Lower lobe of right lung (tissue), 2 donors: Measurements from ENCODE around the gene SLC2A3. TPM values are rescaled to one million over a fixed set of nuclear protein-coding genes. Genes with fewer than 3 reads are reported as not detected.
A peak's percentile ranks its signal among the peaks of the same experiment; 100 is the strongest.

Experiments used
- ATAC-seq, 2 donors: fragments of 200-7000 bp; cut with Tn5 transposase; one replicate each; pipeline ENCODE4 v1.9.1; 2020 to 2022; ENCODE audit warnings: mild to moderate bottlenecking in 2 of 2, moderate library complexity in 2 of 2
- DNase-seq: peaks from one replicate; pipeline ENCODE4 v3.0.0-alpha.2; 2020
- H3K27ac ChIP-seq: fragments of 200-600 bp; one replicate; pipeline ENCODE4 v1.8.0; 2022
- H3K27me3 ChIP-seq: fragments of 200-600 bp; one replicate; pipeline ENCODE4 v1.8.0; 2022; ENCODE audit warnings: low read depth
- H3K36me3 ChIP-seq: fragments of 200-600 bp; one replicate; pipeline ENCODE4 v1.8.0; 2022; ENCODE audit warnings: mild to moderate bottlenecking
- H3K4me1 ChIP-seq: fragments of 200-600 bp; one replicate; pipeline ENCODE4 v1.8.0; 2022
- H3K4me3 ChIP-seq: fragments of 200-600 bp; one replicate; pipeline ENCODE4 v1.8.0; 2022; ENCODE audit warnings: mild to moderate bottlenecking
- H3K9me3 ChIP-seq: fragments of 200-600 bp; one replicate; pipeline ENCODE4 v1.8.0; 2022
- CTCF ChIP-seq: fragments of 200-600 bp; IDR thresholded peaks from one replicate; pipeline ENCODE4 v1.8.0; 2022; ENCODE audit warnings: antibody characterized with exemption, mild to moderate bottlenecking
- intact Hi-C: fragments of 100-400 bp; cut with DNase I; formaldehyde crosslinking; loops from one replicate; pipeline ENCODE4 v1.11.0; 2022
- total RNA-seq: library from RNA; stranded (reverse); fragmentation: NEBNext Ultra II Directional; extraction: Animal tissue kit (Norgen Biotek cat#: 25700); gene quantifications from one replicate; pipeline ENCODE4 v1.2.1, GENCODE V29; 2021
- donor health status: DM: no; HTN: yes; CAD: no; lungs with severe emphysema.

Gene SLC2A3
- total RNA-seq, 1 donor from 2014 or later, result 133 TPM

DNA sequence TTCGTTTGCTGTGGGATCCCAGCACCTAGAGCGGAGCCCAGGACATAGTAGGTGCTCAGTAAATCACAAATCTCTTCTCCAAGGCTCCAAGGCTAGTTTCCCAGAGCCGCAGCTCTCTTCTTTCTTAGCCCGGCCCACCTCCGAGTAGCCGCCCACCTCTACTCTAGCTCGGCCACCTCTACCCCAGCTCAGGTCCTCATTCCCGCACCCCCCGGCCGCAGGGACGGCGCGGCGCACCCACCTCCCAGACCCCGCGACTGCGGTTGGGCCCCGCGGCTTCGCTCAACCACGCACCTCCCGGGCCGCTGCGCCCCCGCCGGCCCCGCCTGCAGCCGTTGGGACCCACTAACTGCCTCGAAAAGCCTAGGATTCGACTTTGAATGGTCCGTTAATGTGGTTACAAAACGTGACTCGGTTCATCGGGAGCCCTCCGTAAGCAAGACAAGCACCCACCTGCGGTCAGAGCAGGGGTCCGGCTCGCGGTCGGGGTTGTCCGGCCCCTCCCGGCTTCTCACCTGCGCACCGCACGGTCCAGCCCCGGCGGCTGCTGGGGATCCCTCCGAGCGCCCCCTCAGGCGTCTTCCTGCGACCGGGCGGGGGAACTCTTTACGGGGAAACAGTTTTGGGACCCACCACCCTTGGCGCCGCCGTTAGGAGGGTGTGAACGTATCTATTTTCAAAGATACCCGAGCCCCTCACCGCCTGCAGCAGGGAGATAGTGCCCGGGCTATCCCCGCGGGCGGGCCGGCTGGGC lies 63.2 kb downstream of the SLC2A3 start, which contains the start of gene SLC2A14:
Gene SLC2A14 (minus strand): TSS at position 350 of the 754 bp plus-strand sequence. CDS start 3,035 bp downstream, outside the sequence.
- H3K4me1 ChIP-seq, result no peaks in the 10 kb centered on the region
- intact Hi-C loops, result no loop called here
- peaks cover 28% of the 10 kb centered on the region for H3K27me3 ChIP-seq
- no peak within 1 kb of the TSS for H3K27ac ChIP-seq
- DNase-seq (no peak), ATAC-seq (peak in 1 of 2 donors; percentile 41)
- no peaks in the 10 kb centered on the region for H3K36me3 ChIP-seq
- TF ChIP-seq CTCF, result no peak
- H3K9me3 ChIP-seq, result no peaks in the 10 kb centered on the region
- H3K4me3 ChIP-seq, result peak within 1 kb of the TSS; percentile 25

GRCh38 chr12:7870335-7870734 lies 65.7 kb downstream of the SLC2A3 start:
- no peak for ATAC-seq
- Histone ChIP-seq H3K4me1 (no peaks in the 10 kb centered on the region), H3K9me3 (no peaks in the 10 kb centered on the region), H3K27me3 (peaks cover 28% of the 10 kb centered on the region), H3K36me3 (no peaks in the 10 kb centered on the region), H3K4me3 (no peak overlapping the region), H3K27ac (no peak overlapping the region)
- no peak for DNase-seq
- TF ChIP-seq CTCF, result no peak
- intact Hi-C loops, result no loop called here

Other genes starting within 250 kb of the SLC2A3 start
- gene GDF3, start 240.4 kb downstream of the SLC2A3 start, total RNA-seq, result 0.30 TPM
- gene DPPA3, start 224.8 kb downstream of the SLC2A3 start, total RNA-seq, result not detected
- not detected for gene CLEC4C, start 188.8 kb downstream of the SLC2A3 start, total RNA-seq
- gene NANOGNB, start 171.0 kb downstream of the SLC2A3 start, total RNA-seq, result not detected
- not detected for gene NANOG, start 146.8 kb downstream of the SLC2A3 start, total RNA-seq
- gene SLC2A14, start 63.3 kb downstream of the SLC2A3 start, total RNA-seq, result not detected
- gene FOXJ2, start 96.5 kb upstream of the SLC2A3 start, total RNA-seq, result 19.8 TPM
- gene C3AR1, start 130.2 kb upstream of the SLC2A3 start, total RNA-seq, result 62.1 TPM
- 40.1 TPM for gene NECAP1, start 146.1 kb upstream of the SLC2A3 start, total RNA-seq
- 14.1 TPM for gene CLEC4A, start 187.4 kb upstream of the SLC2A3 start, total RNA-seq
- 0.15 TPM for gene ZNF705A, start 220.8 kb upstream of the SLC2A3 start, total RNA-seq